ENCODE results near the gene ATAD1.
"Not testable (repeated sequence)": the region's sequence is repeated elsewhere in the genome, so short reads cannot be mapped to it uniquely, and the experiment has no call there.

Gene ATAD1

DNA sequence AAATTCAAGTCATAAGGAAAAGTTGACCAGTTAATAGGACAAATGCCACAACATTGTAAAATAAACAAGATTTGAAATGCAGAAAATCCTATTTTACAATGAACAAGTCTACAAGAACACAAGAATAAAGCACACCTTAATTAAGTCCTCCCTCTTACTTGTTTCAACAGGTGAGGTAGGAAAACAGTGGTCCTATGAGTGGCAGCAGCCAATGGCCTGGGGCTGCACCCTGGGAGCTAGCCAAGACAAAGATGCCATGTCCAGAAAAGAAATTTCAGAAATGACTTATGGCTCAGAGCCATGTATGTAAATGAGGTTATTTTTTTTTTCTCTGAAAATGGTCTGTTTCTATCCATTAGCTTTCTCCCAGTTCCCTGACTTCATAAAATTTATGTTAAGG lies 31.0 kb upstream of the ATAD1 start:
- no peak for DNase-seq (ENCODE audit: low read depth, low spot score)

DNA sequence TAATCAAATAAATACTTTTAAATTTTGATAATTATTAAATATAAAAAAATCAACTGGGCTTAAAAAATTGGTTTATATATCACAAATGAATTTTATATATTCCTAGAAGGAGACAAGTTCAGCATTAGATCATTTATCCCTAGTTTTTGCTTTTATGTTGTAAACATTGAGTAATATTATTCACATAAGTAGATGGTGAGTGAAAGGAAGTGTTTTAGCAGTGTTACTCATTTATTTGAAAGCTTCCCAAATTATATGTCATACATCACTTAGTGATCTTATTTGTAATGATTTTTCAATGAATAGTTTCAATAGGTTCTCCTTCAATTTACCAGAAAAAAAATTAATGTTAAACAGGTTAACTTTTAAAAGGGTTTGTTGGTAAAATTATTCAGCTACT lies 29.5 kb upstream of the ATAD1 start:
- H3K4me3 ChIP-seq (ENCODE audit: low read length): no peak overlapping the region
- no peak for DNase-seq (ENCODE audit: low read depth, low spot score)

More for the DNA sequence above, 31.0 kb upstream of the ATAD1 start:
- H3K4me3 ChIP-seq (ENCODE audit: low read length): no peak overlapping the region

DNA sequence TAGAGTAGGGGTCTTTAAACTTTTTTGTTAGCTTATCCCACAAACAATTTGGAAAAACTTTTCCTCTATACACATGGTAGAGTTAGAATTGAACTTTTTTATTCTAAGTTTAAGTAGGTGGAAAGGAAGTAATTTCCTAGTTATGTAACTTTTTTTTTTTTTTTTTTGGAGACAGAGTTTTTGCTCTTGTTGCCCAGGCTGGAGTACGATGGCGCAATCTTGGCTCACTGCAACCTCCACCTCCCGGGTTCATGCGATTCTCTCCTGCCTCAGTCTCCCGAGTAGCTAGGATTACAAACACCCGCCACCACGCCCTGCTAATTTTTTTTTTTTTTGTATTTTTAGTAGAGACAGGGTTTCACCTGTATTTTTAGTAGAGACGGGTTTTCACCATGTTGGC lies 28.7 kb upstream of the ATAD1 start:
- DNase-seq (ENCODE audit: low read depth, low spot score); H3K4me3 ChIP-seq (ENCODE audit: low read length): not testable (repeated sequence)

DNA sequence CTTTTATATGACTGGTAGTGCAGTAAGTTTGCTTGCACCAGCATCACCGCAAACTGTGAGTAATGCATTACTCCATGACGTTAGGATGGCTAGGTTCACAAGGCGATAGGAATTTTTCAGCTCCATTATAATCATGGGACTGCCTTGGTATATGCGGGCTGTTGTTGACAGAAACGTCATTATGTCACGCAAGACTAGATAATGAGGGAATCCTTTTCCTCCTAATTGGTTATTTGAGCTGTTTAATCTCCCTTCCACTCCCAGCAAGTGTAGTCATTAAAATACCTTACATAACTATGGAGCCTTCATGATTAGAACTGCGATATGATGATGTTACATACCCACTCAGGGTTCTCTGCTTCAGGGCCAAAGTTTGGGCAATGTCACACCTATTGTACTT lies 28.0 kb upstream of the ATAD1 start:
- DNase-seq (ENCODE audit: low read depth, low spot score): no peak
- H3K4me3 ChIP-seq (ENCODE audit: low read length): no peak overlapping the region

DNA sequence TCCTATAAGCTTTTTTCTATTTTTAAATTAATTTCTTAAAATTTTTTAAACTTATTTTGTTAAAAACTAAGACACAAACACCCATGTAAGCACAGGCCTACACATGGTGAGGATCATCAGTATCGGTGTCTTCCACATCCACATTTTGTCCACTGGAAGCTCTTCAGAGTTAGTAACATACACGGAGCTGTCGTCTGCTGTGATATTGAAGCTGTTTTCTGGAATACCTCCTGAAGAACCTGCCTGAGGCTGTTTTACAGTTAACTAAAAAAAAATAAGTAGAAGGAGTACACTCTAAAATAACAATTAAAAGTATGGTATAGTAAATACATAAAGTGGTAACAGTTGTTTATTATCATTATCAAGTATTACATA lies 27.6 kb upstream of the ATAD1 start:
- H3K4me3 ChIP-seq (ENCODE audit: low read length): no peak overlapping the region
- DNase-seq (ENCODE audit: low read depth, low spot score): no peak

DNA sequence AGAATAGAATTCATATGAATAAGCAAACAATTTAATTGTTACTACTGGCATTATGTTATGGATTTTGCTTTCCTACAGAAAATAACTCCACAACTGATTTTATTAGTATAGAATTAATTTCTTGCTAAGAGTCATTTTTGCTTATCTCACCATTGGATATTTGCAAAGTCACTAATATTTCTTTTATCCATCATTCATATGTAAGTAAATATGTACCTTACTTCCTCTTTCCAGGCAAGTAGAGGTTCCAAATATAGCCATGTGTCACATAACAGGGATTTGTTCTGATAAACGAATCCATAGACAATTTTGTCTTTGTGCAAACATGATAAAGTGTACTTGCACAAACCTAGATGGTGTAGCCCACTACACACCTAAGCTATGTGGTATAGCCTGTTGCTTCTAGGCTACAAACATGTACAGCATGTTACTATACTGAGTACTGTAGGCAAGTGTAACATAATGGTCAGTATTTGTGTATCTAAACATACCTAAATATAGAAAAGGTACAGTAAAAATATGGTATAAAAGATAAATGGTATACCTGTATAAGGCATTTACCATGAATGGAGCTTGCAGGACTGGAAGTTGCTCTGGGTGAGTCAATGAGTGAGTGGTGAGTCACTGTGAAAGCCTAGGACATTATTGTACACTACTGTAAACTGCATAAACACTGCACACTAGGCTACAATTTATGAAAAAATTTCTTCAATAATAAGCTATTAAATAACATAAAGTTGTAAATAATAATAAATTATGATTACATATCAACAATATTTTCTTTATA lies 27.0 kb upstream of the ATAD1 start:
- no peak overlapping the region for H3K4me3 ChIP-seq (ENCODE audit: low read length)

GRCh38 chr10:87843714-87844113 lies 25.7 kb upstream of the ATAD1 start:
- DNase-seq (ENCODE audit: low read depth, low spot score): no peak
- no peak overlapping the region for H3K4me3 ChIP-seq (ENCODE audit: low read length)

More for the DNA sequence above, 27.0 kb upstream of the ATAD1 start:
- DNase-seq (ENCODE audit: low read depth, low spot score): no peak

DNA sequence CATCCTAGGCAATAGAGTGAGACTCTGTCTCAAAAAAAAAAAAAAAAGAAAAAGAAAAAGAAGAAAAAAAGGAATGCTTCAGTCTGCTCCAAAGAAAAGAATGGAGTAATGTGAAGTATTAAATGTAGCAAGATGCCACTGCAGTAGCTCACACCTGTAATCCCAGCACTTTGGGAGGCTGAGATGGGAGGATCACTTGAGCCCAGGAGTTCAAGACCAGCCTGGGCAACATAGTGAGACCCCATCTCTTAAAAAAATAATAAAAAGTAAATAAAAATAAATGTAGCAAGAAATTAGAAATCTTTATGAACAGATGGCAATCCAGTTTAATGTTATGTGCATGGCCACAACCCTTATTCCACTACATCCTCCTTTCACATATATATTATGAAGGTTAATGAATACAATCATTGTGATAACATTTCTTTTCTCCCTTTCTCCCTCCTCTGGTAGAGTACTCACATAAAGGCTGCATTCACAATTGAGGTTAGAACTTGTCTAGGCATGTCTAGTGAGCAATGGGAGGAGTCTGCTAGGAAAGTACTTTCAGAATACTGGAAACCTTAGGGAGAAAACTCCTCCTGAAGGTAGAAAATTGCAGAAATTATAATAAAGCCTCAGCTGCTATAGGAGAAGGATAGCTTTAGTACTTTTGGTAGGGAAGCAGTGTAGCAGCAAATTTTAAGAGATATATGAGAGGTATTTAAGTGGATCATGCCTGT lies 24.9 kb upstream of the ATAD1 start:
- no peak overlapping the region for H3K4me3 ChIP-seq (ENCODE audit: low read length)
- DNase-seq (ENCODE audit: low read depth, low spot score): no peak

- DNase-seq (ENCODE audit: low read depth, low spot score): no peak
- no peak overlapping the region for H3K4me3 ChIP-seq (ENCODE audit: low read length)
Observed at GRCh38 chr10:87842220-87842641, 24.2 kb upstream of the ATAD1 start.

DNA sequence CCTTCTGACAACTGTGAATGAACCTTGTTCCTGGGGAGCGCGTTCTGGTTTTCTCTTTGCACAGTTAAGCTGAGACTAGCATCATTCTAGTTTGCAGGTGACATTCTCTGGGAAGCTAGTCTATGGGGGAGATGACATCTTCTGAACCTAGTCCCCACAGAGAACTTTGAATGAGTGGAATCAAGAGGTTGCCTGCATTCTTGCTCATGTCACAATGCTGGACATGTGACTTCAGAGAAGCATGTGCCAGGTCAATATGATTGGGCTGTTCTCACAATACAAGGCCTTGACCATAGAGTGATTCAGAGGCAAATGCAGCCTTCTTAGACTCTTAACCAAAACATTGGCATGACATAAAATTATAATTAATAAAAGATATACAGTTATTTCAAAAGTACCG lies 23.2 kb upstream of the ATAD1 start:
- no peak for DNase-seq (ENCODE audit: low read depth, low spot score)
- H3K4me3 ChIP-seq (ENCODE audit: low read length): no peak overlapping the region

- H3K4me3 ChIP-seq (ENCODE audit: low read length): no peak overlapping the region
- DNase-seq (ENCODE audit: low read depth, low spot score): no peak
Observed at GRCh38 chr10:87838650-87839049, 20.6 kb upstream of the ATAD1 start.

DNA sequence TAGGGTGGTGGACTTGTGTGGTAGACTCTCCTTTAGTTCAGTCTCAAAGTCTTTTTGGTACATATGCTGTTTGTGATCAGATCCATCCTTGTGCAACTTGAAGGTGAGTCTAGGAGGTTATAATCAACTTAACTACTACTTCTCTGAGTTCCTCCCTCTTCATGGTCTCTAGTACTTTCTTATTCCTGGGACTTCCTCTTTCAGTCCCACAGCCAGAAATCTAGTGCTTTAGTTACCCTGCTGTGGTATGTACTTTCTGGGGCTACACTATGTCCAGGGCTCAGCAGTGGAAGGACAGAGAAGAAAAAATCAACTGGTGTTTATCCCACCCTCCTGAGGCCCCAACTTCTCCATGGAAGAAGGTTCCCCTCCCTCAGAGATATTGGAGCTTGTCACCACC lies 19.4 kb upstream of the ATAD1 start:
- no peak for DNase-seq (ENCODE audit: low read depth, low spot score)
- no peak overlapping the region for H3K4me3 ChIP-seq (ENCODE audit: low read length)

- H3K4me3 ChIP-seq (ENCODE audit: low read length): no peak overlapping the region
- DNase-seq (ENCODE audit: low read depth, low spot score): no peak
Observed at GRCh38 chr10:87836098-87836497, 18.1 kb upstream of the ATAD1 start.

DNA sequence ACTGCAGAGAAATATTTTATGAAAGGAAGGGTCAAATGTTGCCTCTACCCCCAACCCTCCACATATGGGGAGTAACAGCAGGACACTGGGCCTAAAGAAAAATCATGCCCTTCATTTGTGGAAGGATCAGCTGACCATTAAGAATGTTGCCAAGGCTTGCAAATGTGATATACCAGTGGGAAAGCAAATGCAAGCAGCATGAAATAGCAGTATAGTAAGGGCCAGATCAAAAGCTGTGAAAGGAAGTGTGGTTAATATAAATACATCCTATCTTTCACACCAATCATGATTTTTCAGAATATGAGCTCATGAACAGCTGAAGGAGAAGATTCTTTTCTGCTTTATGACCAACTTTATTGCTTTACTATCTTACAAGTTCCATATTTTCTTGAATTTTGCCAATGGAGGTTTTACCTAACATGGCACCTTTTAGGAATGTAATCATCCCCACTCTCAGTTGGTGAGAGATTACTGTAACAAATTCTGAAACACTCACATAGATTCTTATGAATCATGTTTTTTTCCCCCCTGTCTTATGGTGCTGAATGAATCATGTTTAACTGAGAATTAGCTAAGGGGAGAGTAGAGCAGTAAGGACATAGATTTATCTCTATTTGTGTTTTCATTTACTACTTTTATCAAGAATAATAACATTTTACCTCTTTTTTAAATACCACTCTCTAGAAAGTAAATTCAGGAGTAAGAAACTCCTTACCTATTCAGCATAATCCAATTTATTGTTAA lies 12.1 kb upstream of the ATAD1 start:
- H3K4me3 ChIP-seq (ENCODE audit: low read length): no peak overlapping the region
- DNase-seq (ENCODE audit: low read depth, low spot score): no peak

- not testable (repeated sequence) for DNase-seq (ENCODE audit: low read depth, low spot score); H3K4me3 ChIP-seq (ENCODE audit: low read length)
Observed at GRCh38 chr10:87829051-87829450, 11.0 kb upstream of the ATAD1 start.

DNA sequence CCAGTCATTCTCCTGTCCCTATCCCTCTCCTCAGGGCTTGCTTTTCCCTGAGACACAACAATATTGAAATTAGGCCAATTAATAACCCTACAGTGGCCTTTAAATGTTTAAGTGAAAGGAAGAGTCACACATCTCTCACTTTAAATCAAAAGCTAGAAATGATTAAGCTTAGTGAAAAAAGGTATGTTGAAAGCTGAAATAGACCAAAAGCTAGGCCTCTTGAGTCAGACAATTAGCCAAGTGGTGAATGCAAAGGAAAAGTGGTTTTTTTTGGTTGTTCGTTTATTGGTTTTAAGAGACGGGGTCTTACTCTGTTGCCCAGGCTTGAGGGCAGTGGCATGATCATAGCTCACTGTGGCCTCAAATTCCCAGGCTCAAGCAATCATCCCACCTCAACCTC lies 9.7 kb upstream of the ATAD1 start:
- no peak overlapping the region for H3K4me3 ChIP-seq (ENCODE audit: low read length)
- DNase-seq (ENCODE audit: low read depth, low spot score): no peak

GRCh38 chr10:87826653-87827052 lies 8.6 kb upstream of the ATAD1 start:
- H3K4me3 ChIP-seq (ENCODE audit: low read length): no peak overlapping the region
- DNase-seq (ENCODE audit: low read depth, low spot score): no peak

DNA sequence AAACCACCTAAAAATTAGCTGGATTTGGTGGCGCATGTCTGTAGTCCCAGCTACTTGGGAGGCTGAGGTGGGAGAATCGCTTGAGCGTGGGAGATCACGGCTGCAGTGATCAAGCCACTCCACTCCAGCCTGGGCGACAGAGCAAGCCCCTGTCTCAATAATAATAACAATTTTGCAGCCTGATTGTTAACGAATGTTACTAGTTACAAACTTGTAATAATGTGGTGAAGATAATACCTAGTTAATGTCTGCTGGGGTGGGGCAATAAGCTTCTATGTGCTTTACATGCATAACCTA lies 1.2 kb upstream of the ATAD1 start:
- DNase-seq (ENCODE audit: low read depth, low spot score): no peak
- no peak overlapping the region; the same call in 1 of the 2 replicates for H3K4me3 ChIP-seq (ENCODE audit: low read length)

DNA sequence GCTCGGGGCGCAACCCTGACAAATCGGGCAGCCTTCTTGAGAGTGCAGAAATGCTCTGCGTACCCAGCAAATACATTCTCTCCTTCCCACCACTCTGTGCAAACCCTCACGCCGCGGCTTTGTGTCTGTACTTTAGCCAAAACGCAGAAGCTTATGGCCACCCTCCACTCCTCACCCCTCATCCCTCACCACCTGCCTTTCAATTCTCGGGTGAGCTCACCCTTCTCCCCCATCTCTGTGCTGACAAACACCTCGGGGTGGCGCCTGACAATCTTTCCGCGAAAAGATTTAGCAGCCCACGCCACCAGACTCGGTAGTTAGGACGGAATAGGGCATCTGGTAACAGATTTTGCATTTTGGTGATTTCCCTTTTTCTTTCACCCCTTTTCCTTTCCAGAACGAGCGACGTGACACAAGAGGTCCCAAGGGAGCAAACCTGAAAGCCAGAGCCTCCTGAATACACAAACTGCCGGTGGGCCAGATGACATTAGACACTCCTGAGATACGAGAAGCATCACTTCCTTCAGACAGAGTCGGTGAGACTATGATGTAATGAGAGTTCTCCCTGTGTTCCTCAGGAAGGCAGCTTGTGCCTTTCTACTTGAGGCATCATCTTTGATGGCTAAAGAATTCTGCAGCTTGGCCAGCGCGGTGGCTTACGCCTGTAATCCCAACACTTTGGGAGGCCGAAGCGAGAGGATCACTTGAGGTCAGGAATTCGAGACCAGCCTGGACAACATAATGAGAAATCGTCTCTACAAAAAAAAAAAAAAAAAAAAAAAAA lies 671 bp upstream of the ATAD1 start:
- H3K4me3 ChIP-seq (ENCODE audit: low read length): peak overlapping the region; percentile 83
- DNase-seq (ENCODE audit: low read depth, low spot score): peak; percentile 47
